Measurements from ENCODE around the gene AP1M2.

GRCh38 chr19:10611907-10612306 is 24.8 kb upstream of the AP1M2 start:
- TF ChIP-seq EZH2phosphoT487 (IDR thresholded peaks at IDR 0.05; ENCODE audit: low read depth, severe bottlenecking, unreplicated experiment) (no peak), EZH2 (IDR thresholded peaks at IDR 0.05; ENCODE audit: borderline replicate concordance) (no peak)

Data from hepatocyte (in vitro differentiated cells).